Measurements from ENCODE around the gene ABCA6. TPM values are rescaled to one million over a fixed set of nuclear protein-coding genes. Genes with fewer than 3 reads are reported as not detected.

The ABCA6 gene
- total RNA-seq, 2 experiments from 2014 or later: not detected

DNA sequence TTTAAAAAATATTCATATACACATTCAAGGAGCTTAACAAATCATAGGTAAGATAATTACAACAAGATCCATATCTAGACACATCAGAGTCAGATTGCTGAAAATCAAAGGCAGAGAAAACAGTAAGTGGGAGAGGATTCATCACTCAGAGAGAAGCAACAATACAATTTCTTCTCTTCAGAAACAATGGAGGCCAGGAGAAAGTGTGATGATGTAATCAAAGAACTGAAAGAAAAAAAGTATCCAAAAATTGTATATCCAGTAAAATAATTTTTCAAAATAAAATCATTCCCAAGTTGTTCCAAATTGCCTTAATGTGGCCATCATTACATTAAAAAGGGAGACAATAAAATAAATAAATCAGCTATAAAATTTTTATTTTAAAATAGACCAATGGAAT lies 17.7 kb upstream of the ABCA6 start:
- DNase-seq: no peak
- Mint-ChIP-seq H3K9me3 (no peaks in the 10 kb centered on the region), H3K27me3 (no peaks in the 10 kb centered on the region), H3K4me1 (ENCODE audit: low read depth) (no peaks in the 10 kb centered on the region), H3K36me3 (peaks cover 3% of the 10 kb centered on the region), H3K27ac (no peak overlapping the region), H3K4me3 (no peak overlapping the region)
- ChIA-PET CTCF (no interaction called here), POLR2A (no interaction called here)
- intact Hi-C loops (cut with micrococcal nuclease): no loop called here

DNA sequence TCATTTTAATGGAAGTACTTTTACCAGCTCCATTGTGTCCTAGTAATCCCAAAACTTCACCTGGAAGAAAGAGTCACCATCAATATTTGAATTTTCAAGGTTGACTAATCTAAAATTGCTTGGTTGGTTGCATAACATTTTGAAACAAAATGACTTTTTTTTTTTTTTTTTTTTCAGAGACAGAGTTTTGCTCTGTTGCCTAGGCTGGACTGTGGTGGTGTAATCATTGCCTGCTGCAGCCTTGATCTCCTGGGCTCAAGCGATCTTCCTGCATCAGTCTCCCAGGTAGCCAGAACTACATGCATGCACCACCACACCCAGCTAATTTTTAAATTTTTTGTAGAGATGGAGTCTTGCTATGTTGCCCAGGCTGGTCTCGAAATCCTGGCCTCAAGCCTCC lies 12.6 kb upstream of the ABCA6 start:
- POLR2A ChIA-PET: no interaction called here
- peaks cover 9% of the 10 kb centered on the region for H3K36me3 Mint-ChIP-seq
- H3K4me3 Mint-ChIP-seq: no peak overlapping the region
- H3K27me3 Mint-ChIP-seq: no peaks in the 10 kb centered on the region
- no peaks in the 10 kb centered on the region for H3K4me1 Mint-ChIP-seq (ENCODE audit: low read depth)
- CTCF ChIA-PET: no interaction called here
- no peaks in the 10 kb centered on the region for H3K9me3 Mint-ChIP-seq
- intact Hi-C loops (cut with micrococcal nuclease): no loop called here
- DNase-seq: no peak
- H3K27ac Mint-ChIP-seq: no peak overlapping the region

DNA sequence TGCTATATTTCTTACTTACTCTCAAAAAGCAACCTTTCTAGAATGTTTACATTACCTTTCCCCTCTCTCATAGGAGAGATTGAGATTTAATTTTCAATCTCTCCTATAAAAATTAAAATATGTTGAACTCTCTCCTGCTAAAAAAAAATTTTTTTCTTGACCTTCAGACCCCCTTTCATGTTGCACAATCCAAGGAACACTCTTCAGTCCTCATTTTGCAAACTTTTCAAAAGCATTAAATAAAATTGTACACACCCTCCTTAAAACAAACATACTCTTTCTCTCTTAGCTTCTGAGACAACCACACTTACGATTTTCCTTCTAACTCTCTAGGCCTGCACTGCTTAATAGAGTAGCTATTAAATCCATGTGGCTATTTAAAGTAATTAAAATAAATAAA lies 8.6 kb upstream of the ABCA6 start:
- H3K4me1 Mint-ChIP-seq (ENCODE audit: low read depth): no peaks in the 10 kb centered on the region
- H3K27ac Mint-ChIP-seq: no peak overlapping the region
- no peak overlapping the region for H3K4me3 Mint-ChIP-seq
- no peaks in the 10 kb centered on the region for H3K27me3 Mint-ChIP-seq
- intact Hi-C loops (cut with micrococcal nuclease): no loop called here
- peaks cover 8% of the 10 kb centered on the region for H3K36me3 Mint-ChIP-seq
- DNase-seq: no peak
- ChIA-PET POLR2A (interaction anchor here (0.7 kb wide), 1 partner anchor 264 kb away, joined by 3 read pairs; the partner anchor contains the start of gene MAP2K6), CTCF (no interaction called here)
- no peaks in the 10 kb centered on the region for H3K9me3 Mint-ChIP-seq

DNA sequence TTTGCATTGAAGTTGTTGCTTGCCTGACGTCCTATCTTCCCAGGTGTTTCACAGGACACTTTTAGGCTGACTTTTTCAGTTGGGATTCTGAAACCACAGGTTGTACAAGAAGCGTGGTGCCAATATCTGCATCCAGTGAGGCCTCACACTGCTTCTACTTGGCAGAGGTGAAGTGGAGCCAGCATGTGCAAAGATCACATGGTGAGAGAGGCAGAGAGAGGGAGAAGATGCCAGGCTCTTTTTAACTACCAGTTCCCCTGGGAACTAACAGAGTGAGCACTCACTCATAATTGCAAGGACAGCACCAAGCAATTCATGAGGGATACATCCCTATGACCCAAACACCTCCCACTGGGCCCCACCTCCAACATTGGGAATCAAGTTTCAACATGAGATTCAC lies 5.8 kb upstream of the ABCA6 start:
- no peaks in the 10 kb centered on the region for H3K9me3 Mint-ChIP-seq
- no peak for DNase-seq
- POLR2A ChIA-PET: no interaction called here

DNA sequence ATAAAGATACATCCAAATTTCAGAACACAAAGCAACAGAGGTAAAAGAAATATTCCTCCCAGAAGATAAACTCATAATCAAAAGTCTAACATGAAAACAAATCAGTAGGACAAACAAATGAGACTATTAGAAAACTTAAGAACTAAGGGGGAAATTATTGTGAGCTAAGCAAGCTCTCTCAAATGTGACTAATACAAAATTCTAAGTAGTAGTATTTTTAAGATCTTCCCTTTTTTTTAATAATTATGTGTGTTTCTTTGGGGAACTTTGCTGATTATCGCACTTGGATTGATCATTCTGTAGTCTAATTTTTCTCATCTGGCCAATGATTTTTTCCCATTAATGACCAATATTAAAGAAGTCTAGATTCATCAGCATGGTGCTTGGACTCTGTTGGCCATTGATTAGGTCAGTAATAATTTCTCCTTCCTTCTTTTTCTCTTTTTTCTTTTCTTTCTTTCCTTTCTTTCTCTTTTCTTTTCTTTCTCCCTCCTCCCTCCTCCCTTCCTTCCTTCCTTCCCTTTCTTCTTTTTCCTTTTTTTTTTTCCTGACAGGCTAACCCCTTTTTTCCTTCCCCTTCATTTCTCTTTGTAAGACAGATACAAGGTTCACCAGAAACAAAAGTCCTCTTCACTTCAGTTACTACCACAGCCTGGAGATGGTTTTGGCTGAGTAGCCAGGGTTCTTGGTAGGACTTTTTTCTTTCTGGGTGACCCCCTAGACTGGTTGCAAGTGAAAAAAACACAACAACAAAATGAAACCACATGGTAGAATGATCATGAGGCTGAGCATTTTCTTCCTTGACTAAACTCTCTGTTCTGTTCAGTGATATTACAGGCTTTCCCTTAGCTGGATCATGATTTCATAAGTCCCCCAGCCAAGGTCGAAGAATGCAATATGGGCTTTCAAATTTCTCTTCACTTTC lies 2.9 kb upstream of the ABCA6 start:
- Mint-ChIP-seq H3K4me1 (ENCODE audit: low read depth) (no peaks in the 10 kb centered on the region), H3K9me3 (no peaks in the 10 kb centered on the region), H3K4me3 (no peak overlapping the region), H3K27me3 (peaks cover 2% of the 10 kb centered on the region), H3K27ac (no peak overlapping the region), H3K36me3 (no peaks in the 10 kb centered on the region)
- no peak for DNase-seq
- ChIA-PET POLR2A (no interaction called here), CTCF (no interaction called here)
- intact Hi-C loops (cut with micrococcal nuclease): loop anchor here (10.0 kb wide), 1 partner anchor 110 kb away; no protein-coding TSS in a partner anchor

More for the DNA sequence above, 5.8 kb upstream of the ABCA6 start:
- no peak overlapping the region for H3K27ac Mint-ChIP-seq
- peaks cover 5% of the 10 kb centered on the region for H3K36me3 Mint-ChIP-seq
- CTCF ChIA-PET: no interaction called here
- H3K27me3 Mint-ChIP-seq: peaks cover 2% of the 10 kb centered on the region
- no peaks in the 10 kb centered on the region for H3K4me1 Mint-ChIP-seq (ENCODE audit: low read depth)
- H3K4me3 Mint-ChIP-seq: no peak overlapping the region
- intact Hi-C loops (cut with micrococcal nuclease): loop anchor here (10.0 kb wide), 1 partner anchor 113 kb away; no protein-coding TSS in a partner anchor

DNA sequence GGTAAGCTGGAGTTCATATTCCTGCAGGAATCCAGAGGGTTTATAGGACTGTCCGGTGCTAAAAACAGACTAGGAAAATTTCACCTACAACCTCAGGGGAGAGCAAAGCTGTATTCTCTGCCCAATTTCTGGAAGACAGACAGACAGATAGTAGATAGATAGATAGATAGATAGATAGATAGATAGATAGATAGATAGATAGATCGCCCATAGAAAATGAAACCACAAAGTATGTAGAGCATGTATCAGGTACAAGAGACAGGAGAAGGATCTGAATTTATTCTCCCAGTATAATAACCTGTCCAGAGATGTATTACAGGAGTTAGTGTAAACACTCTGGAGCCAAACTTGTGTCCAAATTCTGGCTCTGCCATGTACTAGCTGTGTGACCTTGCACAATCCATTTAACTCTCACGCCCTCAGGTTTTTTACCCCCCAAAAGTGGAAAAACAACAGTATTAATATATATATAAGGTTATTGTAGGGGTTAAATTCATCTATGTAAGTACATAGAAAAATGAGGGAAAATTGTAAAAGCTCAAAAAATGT lies 2.1 kb upstream of the ABCA6 start:
- H3K9me3 Mint-ChIP-seq: no peaks in the 10 kb centered on the region
- DNase-seq: no peak
- intact Hi-C loops (cut with micrococcal nuclease): loop anchor here (10.0 kb wide), 1 partner anchor 109 kb away; no protein-coding TSS in a partner anchor
- no peaks in the 10 kb centered on the region for H3K4me1 Mint-ChIP-seq (ENCODE audit: low read depth)
- no peak overlapping the region for H3K4me3 Mint-ChIP-seq
- POLR2A ChIA-PET: no interaction called here
- CTCF ChIA-PET: no interaction called here
- H3K36me3 Mint-ChIP-seq: no peaks in the 10 kb centered on the region
- H3K27ac Mint-ChIP-seq: no peak overlapping the region
- peaks cover 2% of the 10 kb centered on the region for H3K27me3 Mint-ChIP-seq

DNA sequence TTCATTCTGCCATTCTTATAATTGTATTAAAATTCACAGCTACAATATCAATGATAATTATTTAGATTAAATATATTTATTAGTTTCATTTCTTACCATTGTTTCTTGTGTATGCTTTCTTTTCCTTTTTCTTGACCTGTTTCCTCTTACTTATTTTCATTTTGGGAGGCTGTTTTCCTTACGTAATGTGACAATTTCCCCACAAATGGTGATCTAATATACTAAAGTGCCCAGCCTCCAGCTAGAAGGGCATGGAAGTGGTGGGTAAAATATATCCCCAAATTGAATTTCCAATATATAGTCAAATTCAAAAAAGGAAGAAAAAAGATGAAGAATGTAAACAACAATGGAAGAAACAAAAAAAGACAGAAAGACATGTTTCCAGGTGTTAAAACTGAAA lies 1.5 kb upstream of the ABCA6 start:
- ChIA-PET CTCF (interaction anchor here (0.7 kb wide), 1 partner anchor 96 kb away, joined by 3 read pairs; no protein-coding TSS in a partner anchor), POLR2A (no interaction called here)
- peaks cover 2% of the 10 kb centered on the region for H3K27me3 Mint-ChIP-seq
- DNase-seq: no peak
- no peaks in the 10 kb centered on the region for H3K36me3 Mint-ChIP-seq
- no peaks in the 10 kb centered on the region for H3K9me3 Mint-ChIP-seq
- no peaks in the 10 kb centered on the region for H3K4me1 Mint-ChIP-seq (ENCODE audit: low read depth)
- intact Hi-C loops (cut with micrococcal nuclease): loop anchor here (10.0 kb wide), 1 partner anchor 108 kb away; no protein-coding TSS in a partner anchor
- no peak overlapping the region for H3K27ac Mint-ChIP-seq
- H3K4me3 Mint-ChIP-seq: no peak overlapping the region

DNA sequence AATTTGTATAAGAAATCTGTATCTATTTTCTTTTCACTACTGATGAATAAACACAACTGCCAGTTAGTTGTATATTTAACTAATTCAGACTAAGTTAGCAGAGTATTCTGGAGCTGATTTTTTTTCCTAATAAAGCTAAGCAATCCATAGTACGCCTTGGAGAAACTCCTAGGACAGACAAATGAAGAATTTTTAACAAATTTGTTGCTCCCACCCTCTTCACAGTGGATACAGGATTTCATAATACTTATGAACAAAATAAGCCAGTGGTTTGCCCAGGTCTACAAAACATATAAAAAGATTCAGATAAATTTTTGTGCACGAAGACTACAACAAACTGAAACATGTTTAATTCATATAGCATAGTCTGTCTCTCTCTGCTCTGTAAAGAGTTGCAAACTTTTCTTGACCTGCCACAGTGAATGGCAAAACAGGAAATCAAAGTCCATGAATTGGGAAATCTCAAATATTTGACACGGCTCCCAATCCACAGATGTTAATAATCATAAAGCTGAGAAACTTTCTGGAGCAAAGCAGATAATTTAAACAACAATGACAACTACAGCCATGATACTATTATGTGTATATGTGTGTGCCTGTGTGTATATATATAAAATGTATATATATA lies 594 bp upstream of the ABCA6 start:
- POLR2A ChIA-PET: no interaction called here
- intact Hi-C loops (cut with micrococcal nuclease): loop anchor here (10.0 kb wide), 1 partner anchor 107 kb away; no protein-coding TSS in a partner anchor
- no peak overlapping the region for H3K4me3 Mint-ChIP-seq
- H3K27ac Mint-ChIP-seq: no peak overlapping the region
- H3K4me1 Mint-ChIP-seq (ENCODE audit: low read depth): no peaks in the 10 kb centered on the region
- H3K9me3 Mint-ChIP-seq: no peaks in the 10 kb centered on the region
- CTCF ChIA-PET: no interaction called here
- no peaks in the 10 kb centered on the region for H3K36me3 Mint-ChIP-seq
- H3K27me3 Mint-ChIP-seq: peaks cover 2% of the 10 kb centered on the region
- no peak for DNase-seq

DNA sequence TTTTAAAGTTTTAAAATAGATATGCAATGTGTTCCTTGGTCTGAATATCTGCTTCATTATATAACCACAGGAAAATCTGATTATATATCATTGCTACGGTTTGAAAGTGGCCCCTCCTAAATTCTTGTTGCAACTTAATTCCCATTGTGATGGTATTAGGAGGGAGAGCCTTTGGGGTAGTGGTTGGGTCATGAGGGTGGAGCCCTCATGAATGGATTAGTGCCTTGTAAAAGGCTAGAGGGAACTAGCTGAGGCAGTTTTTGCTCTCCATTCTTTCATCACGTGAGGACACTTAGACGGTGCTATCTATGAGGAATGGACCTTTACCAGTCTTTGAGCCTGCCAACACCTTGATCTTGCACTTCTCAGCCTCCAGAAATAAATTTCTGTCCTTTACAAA lies 7.6 kb downstream of the ABCA6 start:
- Mint-ChIP-seq H3K27ac (no peak overlapping the region), H3K4me1 (ENCODE audit: low read depth) (no peaks in the 10 kb centered on the region), H3K27me3 (no peaks in the 10 kb centered on the region), H3K36me3 (no peaks in the 10 kb centered on the region), H3K4me3 (no peak overlapping the region), H3K9me3 (no peaks in the 10 kb centered on the region)
- CTCF ChIA-PET: no interaction called here
- intact Hi-C loops (cut with micrococcal nuclease): no loop called here
- POLR2A ChIA-PET: no interaction called here
- DNase-seq: no peak

DNA sequence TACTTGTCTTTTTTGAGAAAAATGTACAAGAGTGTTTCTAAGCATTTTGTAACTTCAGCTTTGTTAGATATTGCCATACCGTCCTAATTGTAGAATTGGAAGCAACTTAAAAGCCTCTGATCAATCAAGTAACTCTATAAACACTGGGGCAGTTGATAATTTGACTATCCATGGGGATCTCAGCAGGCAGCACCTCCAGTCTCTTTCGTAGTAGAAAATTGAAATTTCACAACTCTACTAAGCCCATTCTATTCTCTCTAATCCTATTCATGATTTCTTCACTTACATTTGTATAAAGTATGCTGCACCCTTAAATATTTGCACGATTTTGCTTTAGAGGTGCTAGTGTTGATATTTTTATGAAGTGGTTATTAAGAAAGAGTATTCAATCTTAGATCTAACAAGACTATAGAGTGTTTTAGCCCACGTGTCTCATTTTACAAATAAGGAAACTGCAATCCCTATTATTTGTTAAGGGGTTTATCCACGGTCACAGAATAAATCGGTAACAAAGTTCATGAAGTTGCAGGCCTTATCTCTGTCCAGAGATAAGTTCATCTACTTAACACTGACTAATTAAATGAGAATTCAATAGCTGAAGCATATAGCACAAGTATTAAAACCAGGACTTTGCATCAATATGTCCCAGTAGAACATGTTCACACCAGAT lies 10.9 kb downstream of the ABCA6 start:
- CTCF ChIA-PET: no interaction called here
- H3K4me3 Mint-ChIP-seq: no peak overlapping the region
- no peak for DNase-seq
- H3K27me3 Mint-ChIP-seq: no peaks in the 10 kb centered on the region
- no peaks in the 10 kb centered on the region for H3K4me1 Mint-ChIP-seq (ENCODE audit: low read depth)
- H3K27ac Mint-ChIP-seq: no peak overlapping the region
- no peaks in the 10 kb centered on the region for H3K9me3 Mint-ChIP-seq
- intact Hi-C loops (cut with micrococcal nuclease): no loop called here
- POLR2A ChIA-PET: no interaction called here
- H3K36me3 Mint-ChIP-seq: no peaks in the 10 kb centered on the region

DNA sequence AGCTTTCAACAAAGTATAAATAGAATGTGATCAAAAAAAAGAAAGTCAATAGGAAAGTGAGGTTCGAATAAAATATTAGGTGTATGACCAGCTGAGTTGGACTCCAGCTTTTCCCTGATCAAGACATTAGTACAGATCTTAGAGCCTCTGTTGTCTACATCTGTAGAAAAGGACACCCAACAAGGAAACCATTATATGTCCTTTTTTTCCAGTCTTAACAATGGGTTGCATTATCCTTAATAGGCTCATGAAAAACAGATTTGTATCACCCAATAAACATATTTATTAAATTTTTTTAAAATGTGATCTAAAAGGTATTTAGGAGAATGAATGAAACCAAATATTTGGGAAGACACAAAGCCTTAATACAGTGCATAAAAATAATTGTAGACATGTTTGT lies 18.1 kb downstream of the ABCA6 start:
- intact Hi-C loops (cut with micrococcal nuclease): no loop called here
- Mint-ChIP-seq H3K27me3 (no peaks in the 10 kb centered on the region), H3K9me3 (no peaks in the 10 kb centered on the region), H3K27ac (no peak overlapping the region), H3K4me3 (no peak overlapping the region), H3K36me3 (no peaks in the 10 kb centered on the region), H3K4me1 (ENCODE audit: low read depth) (no peaks in the 10 kb centered on the region)
- no peak for DNase-seq
- POLR2A ChIA-PET: no interaction called here
- CTCF ChIA-PET: no interaction called here

DNA sequence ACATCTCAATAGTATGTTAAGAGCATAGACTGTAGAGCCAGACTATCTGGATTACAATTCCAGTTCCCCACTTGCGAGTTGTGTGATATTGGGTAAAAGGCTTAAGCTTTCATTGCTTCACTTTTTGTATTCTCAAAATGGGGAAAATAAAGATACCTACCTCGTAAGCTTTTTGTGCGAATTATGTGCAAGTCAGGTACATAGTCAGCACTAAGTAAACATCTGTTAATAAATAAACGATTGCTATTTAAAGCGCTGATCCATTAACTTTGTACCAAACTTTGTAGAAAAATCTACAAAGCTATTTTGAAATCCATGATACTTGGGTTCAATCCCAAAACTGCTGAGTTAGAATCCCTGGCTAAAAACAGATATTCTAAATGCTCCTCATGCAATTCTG lies 19.6 kb downstream of the ABCA6 start:
- ChIA-PET CTCF (no interaction called here), POLR2A (no interaction called here)
- no peak for DNase-seq

More for the DNA sequence above, 19.6 kb downstream of the ABCA6 start:
- Mint-ChIP-seq H3K4me1 (ENCODE audit: low read depth) (no peaks in the 10 kb centered on the region), H3K36me3 (no peaks in the 10 kb centered on the region), H3K9me3 (no peaks in the 10 kb centered on the region), H3K27me3 (no peaks in the 10 kb centered on the region), H3K4me3 (no peak overlapping the region), H3K27ac (no peak overlapping the region)
- intact Hi-C loops (cut with micrococcal nuclease): no loop called here
